Keratinocyte (primary cell): ENCODE results near the gene RASD1. TPM values are rescaled to one million over a fixed set of nuclear protein-coding genes. Genes with fewer than 3 reads are reported as not detected.

Experiments
- DNase-seq: peaks from one replicate; pipeline ENCODE4 v3.0.0-alpha.2; 2011; ENCODE audit warnings: low read depth, missing footprints, low spot score
- FAIRE-seq: peaks from 2 replicates; lab custom pipeline; 2011; peaks lifted over from hg19 to GRCh38; lab: Jason Lieb, UNC
- H2AFZ ChIP-seq: 2 replicates; pipeline ENCODE4 v1.6.0; 2012; ENCODE audit warnings: low read length, control low read depth, inconsistent platforms; ENCODE audit not compliant: control insufficient read depth
- H3K27ac ChIP-seq: 2 replicates; pipeline ENCODE4 v1.5.1; 2011; ENCODE audit warnings: low read length; ENCODE audit not compliant: control insufficient read depth, insufficient read depth
- H3K27me3 ChIP-seq: 3 replicates; pipeline ENCODE4 v1.6.0; 2011; ENCODE audit warnings: low read length; ENCODE audit not compliant: control insufficient read depth, insufficient read depth; ENCODE audit errors: extremely low read depth
- H3K36me3 ChIP-seq, 2 experiments: 2 replicates in 1 of 2; 3 replicates in 1 of 2; pipeline ENCODE4 v1.5.1; 2011; ENCODE audit warnings: low read length in 2 of 2, mild to moderate bottlenecking in 1 of 2; ENCODE audit not compliant: control insufficient read depth in 2 of 2, insufficient read depth in 2 of 2; ENCODE audit errors: extremely low read depth in 1 of 2
- H3K4me1 ChIP-seq: 3 replicates; pipeline ENCODE4 v1.5.1; 2011; ENCODE audit warnings: low read length; ENCODE audit not compliant: control insufficient read depth, insufficient read depth; ENCODE audit errors: extremely low read depth
- H3K4me2 ChIP-seq: 3 replicates; pipeline ENCODE4 v1.6.0; 2011; ENCODE audit warnings: low read depth, low read length; ENCODE audit not compliant: control insufficient read depth, insufficient read depth; ENCODE audit errors: extremely low read depth
- H3K4me3 ChIP-seq, 3 experiments: fragments of 200-600 bp in 1 of 3; sonication (generic) in 1 of 3; 2 replicates in 2 of 3; 3 replicates in 1 of 3; pipeline ENCODE4 v1.5.1; 2011 to 2016; ENCODE audit warnings: low read length in 3 of 3, mild to moderate bottlenecking in 3 of 3, control low read depth in 2 of 3, inconsistent platforms in 1 of 3, low read depth in 1 of 3, mixed read lengths in 1 of 3, mixed run types in 1 of 3, moderate library complexity in 1 of 3; ENCODE audit not compliant: control insufficient read depth in 2 of 3, insufficient read depth in 2 of 3; ENCODE audit errors: extremely low read depth in 1 of 3
- H3K79me2 ChIP-seq: 2 replicates; pipeline ENCODE4 v1.6.0; 2012; ENCODE audit warnings: low read length; ENCODE audit not compliant: control insufficient read depth, insufficient read depth
- H3K9ac ChIP-seq: 3 replicates; pipeline ENCODE4 v1.6.0; 2011; ENCODE audit warnings: low read length; ENCODE audit not compliant: control insufficient read depth, insufficient read depth; ENCODE audit errors: extremely low read depth
- H3K9me1 ChIP-seq: 3 replicates; pipeline ENCODE4 v1.6.0; 2011; ENCODE audit warnings: low read length; ENCODE audit not compliant: control insufficient read depth, insufficient read depth; ENCODE audit errors: extremely low read depth
- H3K9me3 ChIP-seq: 2 replicates; pipeline ENCODE4 v1.5.1; 2012; ENCODE audit warnings: low read depth, low read length; ENCODE audit not compliant: control insufficient read depth
- H4K20me1 ChIP-seq: 3 replicates; pipeline ENCODE4 v1.6.0; 2011; ENCODE audit warnings: low read length; ENCODE audit not compliant: control insufficient read depth, insufficient read depth; ENCODE audit errors: extremely low read depth
- CTCF ChIP-seq, 3 experiments: IDR thresholded peaks in 1 of 3; conservative IDR thresholded peaks in 1 of 3; optimal IDR thresholded peaks in 1 of 3; 2 replicates in 2 of 3; 3 replicates in 1 of 3; pipeline versions ENCODE3 to v1.5.1; 2011; ENCODE audit warnings: low read length in 3 of 3, mild to moderate bottlenecking in 3 of 3, moderate library complexity in 2 of 3, control low read depth in 1 of 3, inconsistent platforms in 1 of 3; ENCODE audit not compliant: insufficient read depth in 2 of 3; ENCODE audit errors: extremely low read depth in 1 of 3
- EZH2 ChIP-seq: IDR thresholded peaks from one replicate; pipeline ENCODE4 v1.6.1; 2012; ENCODE audit warnings: inconsistent platforms, mild to moderate bottlenecking, low read length, moderate library complexity
- dilution Hi-C: fragments of 300-500 bp; cut with MboI; formaldehyde crosslinking; loops from one replicate; pipeline ENCODE4 v1.7.0; 2020; ENCODE audit warnings: low sequenced_read_pairs; ENCODE audit not compliant: extremely low pct_ligation_motif_present
- polyA plus RNA-seq, 5 experiments: library from polyadenylated mRNA; depleted of rRNA in 3 of 5; stranded (reverse) in 3 of 5; stranded (forward) in 1 of 5; unstranded in 1 of 5; fragments of >200 nt; gene quantifications; 1 replicate in 1 of 5; 2 replicates in 3 of 5; 3 replicates in 1 of 5; pipeline versions ENCODE4 v1.2.1 to v1.2.3, GENCODE V29; 2011 to 2012; ENCODE audit warnings: missing spikeins in 2 of 5, low read depth in 1 of 5, low replicate concordance in 1 of 5

The RASD1 gene
- polyA plus RNA-seq, 1 donor (not counting 4 experiments of a cell fraction or from before 2014, with no cell fraction given) = 0.20 TPM

- no peaks in the 10 kb centered on the region for H3K36me3 ChIP-seq
- DNase-seq (no peak), FAIRE-seq (no peak)
- no peak for TF ChIP-seq EZH2
- no peak for TF ChIP-seq CTCF (optimal IDR thresholded peaks at IDR 0.05 in 1 of 3, IDR thresholded peaks at IDR 0.05 in 1 of 3, conservative IDR thresholded peaks at IDR 0.05 in 1 of 3; ENCODE audit: extremely low read depth in 1 of 3, insufficient read depth in 2 of 3, low read length in 3 of 3)
- no peak overlapping the region for H3K9ac ChIP-seq
- dilution Hi-C loops = no loop called here
- no peak overlapping the region for H3K4me2 ChIP-seq
- H3K27me3 ChIP-seq = peaks cover 41% of the 10 kb centered on the region
- no peak overlapping the region for H2AFZ ChIP-seq
- no peaks in the 10 kb centered on the region for H3K9me3 ChIP-seq
- H3K79me2 ChIP-seq = no peaks in the 10 kb centered on the region
- no peaks in the 10 kb centered on the region for H3K9me1 ChIP-seq
- H3K4me1 ChIP-seq = peaks cover 10% of the 10 kb centered on the region
- no peak overlapping the region for H3K4me3 ChIP-seq
- no peak overlapping the region for H3K27ac ChIP-seq
- peaks cover 28% of the 10 kb centered on the region for H4K20me1 ChIP-seq
Measured at GRCh38 chr17:17508019-17508535, 11.9 kb upstream of the RASD1 start.

- DNase-seq (no peak), FAIRE-seq (no peak)
- no peak overlapping the region for H3K27ac ChIP-seq
- peaks cover 10% of the 10 kb centered on the region for H3K4me1 ChIP-seq
- no peak overlapping the region for H2AFZ ChIP-seq
- H3K4me3 ChIP-seq = no peak overlapping the region
- no peaks in the 10 kb centered on the region for H3K79me2 ChIP-seq
- no peaks in the 10 kb centered on the region for H3K9me3 ChIP-seq
- H3K36me3 ChIP-seq = no peaks in the 10 kb centered on the region
- no peak overlapping the region for H3K9ac ChIP-seq
- peaks cover 45% of the 10 kb centered on the region for H3K27me3 ChIP-seq
- H4K20me1 ChIP-seq = peaks cover 24% of the 10 kb centered on the region
- H3K4me2 ChIP-seq = no peak overlapping the region
- dilution Hi-C loops = no loop called here
- no peaks in the 10 kb centered on the region for H3K9me1 ChIP-seq
- no peak for TF ChIP-seq EZH2
- no peak for TF ChIP-seq CTCF (optimal IDR thresholded peaks at IDR 0.05 in 1 of 3, IDR thresholded peaks at IDR 0.05 in 1 of 3, conservative IDR thresholded peaks at IDR 0.05 in 1 of 3; ENCODE audit: extremely low read depth in 1 of 3, insufficient read depth in 2 of 3, low read length in 3 of 3)
Measured at GRCh38 chr17:17507465-17508011, 11.3 kb upstream of the RASD1 start.
